ENCODE results near the gene PTPN6. TPM values are rescaled to one million over a fixed set of nuclear protein-coding genes. Genes with fewer than 3 reads are reported as not detected.

The PTPN6 gene
- total RNA-seq, 2 experiments from 2014 or later, result 37.1 to 116 TPM

DNA sequence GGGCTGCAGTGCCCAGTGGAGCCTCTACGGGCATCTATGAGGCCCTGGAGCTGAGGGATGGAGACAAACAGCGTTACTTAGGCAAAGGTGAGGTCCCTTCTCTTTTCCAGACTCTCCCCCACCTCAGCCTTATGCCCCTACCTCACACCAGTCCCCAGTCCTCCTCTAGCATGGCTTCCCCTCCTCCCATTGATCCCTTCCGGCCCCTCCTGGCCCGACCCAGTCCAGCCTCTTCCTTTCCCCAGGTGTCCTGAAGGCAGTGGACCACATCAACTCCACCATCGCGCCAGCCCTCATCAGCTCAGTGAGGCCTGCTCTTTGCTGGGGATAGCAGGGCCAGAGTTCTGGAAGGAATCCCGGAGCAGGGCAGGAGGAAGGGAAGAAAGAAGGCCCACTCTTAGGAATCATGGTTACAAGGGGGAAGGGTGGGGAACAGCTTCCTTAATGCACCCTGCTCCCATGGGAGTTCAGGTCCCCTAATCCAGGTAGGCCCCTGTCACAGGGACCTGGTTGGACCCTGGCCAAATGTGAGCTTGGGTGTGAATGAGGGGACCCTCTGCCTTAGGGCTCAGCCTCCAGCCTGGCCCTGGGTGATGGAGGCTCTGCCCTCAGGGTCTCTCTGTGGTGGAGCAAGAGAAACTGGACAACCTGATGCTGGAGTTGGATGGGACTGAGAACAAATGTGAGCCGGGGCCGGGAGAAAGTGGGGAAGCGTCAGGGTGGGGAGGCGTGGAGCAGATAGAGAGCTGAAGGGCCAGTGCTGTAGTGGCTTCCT lies 34.5 kb upstream of the PTPN6 start:
- ChIA-PET POLR2A (no interaction called here), CTCF (ENCODE audit: unreplicated experiment) (no interaction called here)
- H3K79me2 ChIP-seq (ENCODE audit: insufficient read depth, low read depth, low read length), result no peaks in the 10 kb centered on the region
- H3K36me3 ChIP-seq (ENCODE audit: insufficient read depth, low read length), result peaks cover 5% of the 10 kb centered on the region; the same call in 1 of the 2 replicates
- TF ChIP-seq EZH2phosphoT487 (IDR thresholded peaks at IDR 0.05; ENCODE audit: borderline replicate concordance, low read depth, low read length), result no peak
- TF ChIP-seq, protein P1, sequence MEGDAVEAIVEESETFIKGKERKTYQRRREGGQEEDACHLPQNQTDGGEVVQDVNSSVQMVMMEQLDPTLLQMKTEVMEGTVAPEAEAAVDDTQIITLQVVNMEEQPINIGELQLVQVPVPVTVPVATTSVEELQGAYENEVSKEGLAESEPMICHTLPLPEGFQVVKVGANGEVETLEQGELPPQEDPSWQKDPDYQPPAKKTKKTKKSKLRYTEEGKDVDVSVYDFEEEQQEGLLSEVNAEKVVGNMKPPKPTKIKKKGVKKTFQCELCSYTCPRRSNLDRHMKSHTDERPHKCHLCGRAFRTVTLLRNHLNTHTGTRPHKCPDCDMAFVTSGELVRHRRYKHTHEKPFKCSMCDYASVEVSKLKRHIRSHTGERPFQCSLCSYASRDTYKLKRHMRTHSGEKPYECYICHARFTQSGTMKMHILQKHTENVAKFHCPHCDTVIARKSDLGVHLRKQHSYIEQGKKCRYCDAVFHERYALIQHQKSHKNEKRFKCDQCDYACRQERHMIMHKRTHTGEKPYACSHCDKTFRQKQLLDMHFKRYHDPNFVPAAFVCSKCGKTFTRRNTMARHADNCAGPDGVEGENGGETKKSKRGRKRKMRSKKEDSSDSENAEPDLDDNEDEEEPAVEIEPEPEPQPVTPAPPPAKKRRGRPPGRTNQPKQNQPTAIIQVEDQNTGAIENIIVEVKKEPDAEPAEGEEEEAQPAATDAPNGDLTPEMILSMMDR (conservative IDR thresholded peaks at IDR 0.05; ENCODE audit: low read length), result no peak
- no peak overlapping the region for H3K27ac ChIP-seq (ENCODE audit: low read depth, low read length, poor library complexity, severe bottlenecking)
- intact Hi-C loops (cut with micrococcal nuclease; ENCODE audit: unreplicated experiment), result no loop called here
- no peaks in the 10 kb centered on the region for H4K20me1 ChIP-seq (ENCODE audit: insufficient read depth, low read length)
- BruUV-seq (replicated peaks), result no TSS peak
- no peaks in the 10 kb centered on the region for H3K9me3 ChIP-seq (ENCODE audit: low read length)
- no peak overlapping the region for H2AFZ ChIP-seq (ENCODE audit: low read length)
- H3K4me1 ChIP-seq (ENCODE audit: insufficient read depth, low read length, poor library complexity, severe bottlenecking), result peaks cover 56% of the 10 kb centered on the region
- DNase-seq (ENCODE audit: low spot score), result no peak
- no peak overlapping the region for H3K4me3 ChIP-seq (ENCODE audit: low read depth, low read length, poor library complexity, severe bottlenecking)
- H3K4me2 ChIP-seq (ENCODE audit: low read length), result no peak overlapping the region
- H3K9me2 ChIP-seq (ENCODE audit: insufficient read depth, low read length), result no peaks in the 10 kb centered on the region

DNA sequence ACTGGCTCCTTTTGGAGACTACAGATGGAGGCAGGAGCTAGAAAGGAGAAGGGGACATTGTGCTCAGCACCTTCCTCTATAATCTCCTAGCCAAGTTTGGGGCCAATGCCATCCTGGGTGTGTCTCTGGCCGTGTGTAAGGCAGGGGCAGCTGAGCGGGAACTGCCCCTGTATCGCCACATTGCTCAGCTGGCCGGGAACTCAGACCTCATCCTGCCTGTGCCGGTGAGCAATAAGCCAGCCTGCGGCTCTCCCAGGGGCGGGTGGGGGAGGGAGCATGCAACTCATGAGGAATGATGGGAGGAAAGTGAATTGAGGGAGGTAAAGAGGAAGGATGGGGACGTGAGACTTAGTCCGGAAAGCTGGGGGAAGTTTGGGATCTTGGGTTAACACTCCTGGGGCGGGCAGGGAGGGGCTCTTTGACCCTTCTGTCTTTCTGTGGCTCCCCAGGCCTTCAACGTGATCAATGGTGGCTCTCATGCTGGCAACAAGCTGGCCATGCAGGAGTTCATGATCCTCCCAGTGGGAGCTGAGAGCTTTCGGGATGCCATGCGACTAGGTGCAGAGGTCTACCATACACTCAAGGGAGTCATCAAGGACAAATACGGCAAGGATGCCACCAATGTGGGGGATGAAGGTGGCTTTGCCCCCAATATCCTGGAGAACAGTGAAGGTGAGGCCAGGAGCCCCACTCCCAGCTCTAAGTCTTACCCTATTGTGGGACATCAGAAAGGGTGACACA lies 33.5 kb upstream of the PTPN6 start:
- DNase-seq (ENCODE audit: low spot score), result no peak
- POLR2A ChIA-PET, result interaction anchor here (0.5 kb wide), 1 partner anchor 101 kb away, joined by 3 read pairs; the partner anchor contains the start of gene LPCAT3
- Histone ChIP-seq H3K9me2 (ENCODE audit: insufficient read depth, low read length) (no peaks in the 10 kb centered on the region), H3K4me2 (ENCODE audit: low read length) (no peak overlapping the region), H3K4me1 (ENCODE audit: insufficient read depth, low read length, poor library complexity, severe bottlenecking) (peaks cover 66% of the 10 kb centered on the region), H2AFZ (ENCODE audit: low read length) (no peak overlapping the region), H4K20me1 (ENCODE audit: insufficient read depth, low read length) (no peaks in the 10 kb centered on the region), H3K4me3 (ENCODE audit: low read depth, low read length, poor library complexity, severe bottlenecking) (no peak overlapping the region), H3K79me2 (ENCODE audit: insufficient read depth, low read depth, low read length) (no peaks in the 10 kb centered on the region), H3K36me3 (ENCODE audit: insufficient read depth, low read length) (peaks cover 5% of the 10 kb centered on the region; the same call in 1 of the 2 replicates), H3K9me3 (ENCODE audit: low read length) (no peaks in the 10 kb centered on the region), H3K27ac (ENCODE audit: low read depth, low read length, poor library complexity, severe bottlenecking) (no peak overlapping the region)
- intact Hi-C loops (cut with micrococcal nuclease; ENCODE audit: unreplicated experiment), result no loop called here
- BruUV-seq (replicated peaks), result no TSS peak
- CTCF ChIA-PET (ENCODE audit: unreplicated experiment), result interaction anchor here (0.5 kb wide), 1 partner anchor 578 kb away, joined by 3 read pairs; no protein-coding TSS in a partner anchor
- TF ChIP-seq, protein P1 (conservative IDR thresholded peaks at IDR 0.05; ENCODE audit: low read length), result no peak
- no peak for TF ChIP-seq EZH2phosphoT487 (IDR thresholded peaks at IDR 0.05; ENCODE audit: borderline replicate concordance, low read depth, low read length)
